Adrenal gland (tissue), 5 donors: Measurements from ENCODE around the gene GSAP.

ENCODE experiments used
- CTCF ChIP-seq, 6 experiments: fragments of 450-650 bp in 4 of 6; fragments of 200-600 bp in 2 of 6; sonication (generic) in 1 of 6; IDR thresholded peaks; 1 replicate in 5 of 6; 2 replicates in 1 of 6; pipeline versions ENCODE4 v1.5.1 to v1.8.0; 2016 to 2021; ENCODE audit warnings: antibody characterized with exemption in 6 of 6, mild to moderate bottlenecking in 2 of 6, moderate library complexity in 1 of 6
- POLR2A ChIP-seq, 2 donors: fragments of 450-650 bp; IDR thresholded peaks; one replicate each; pipeline ENCODE4 v1.6.1; 2017; ENCODE audit warnings: antibody characterized with exemption in 2 of 2, mild to moderate bottlenecking in 2 of 2, moderate library complexity in 1 of 2
- donor health status: DM: no; HTN: no; CAD: no.

GRCh38 chr7:77406421-77406820 lies 9.7 kb downstream of the GSAP start:
- TF ChIP-seq CTCF (IDR thresholded peaks at IDR 0.05) (no peak), POLR2A (IDR thresholded peaks at IDR 0.05) (no peak)
